22Rv1 (cell line): ENCODE measurements around the gene LGI4.
A peak's percentile ranks its signal among the peaks of the same experiment; 100 is the strongest.

Source experiments
- H3K27ac ChIP-seq: fragments of 450-650 bp; 2 replicates; pipeline ENCODE4 v1.5.1; 2017
- ZFX ChIP-seq: fragments of 450-650 bp; IDR thresholded peaks from 2 replicates; pipeline ENCODE4 v1.6.1; 2017; ENCODE audit warnings: antibody characterized with exemption, borderline replicate concordance
- TF ChIP-seq, protein P1 (sequence below): fragments of 450-650 bp; IDR thresholded peaks from 2 replicates; pipeline ENCODE4 v1.5.1; 2017; ENCODE audit warnings: mild to moderate bottlenecking

LGI4 gene

DNA sequence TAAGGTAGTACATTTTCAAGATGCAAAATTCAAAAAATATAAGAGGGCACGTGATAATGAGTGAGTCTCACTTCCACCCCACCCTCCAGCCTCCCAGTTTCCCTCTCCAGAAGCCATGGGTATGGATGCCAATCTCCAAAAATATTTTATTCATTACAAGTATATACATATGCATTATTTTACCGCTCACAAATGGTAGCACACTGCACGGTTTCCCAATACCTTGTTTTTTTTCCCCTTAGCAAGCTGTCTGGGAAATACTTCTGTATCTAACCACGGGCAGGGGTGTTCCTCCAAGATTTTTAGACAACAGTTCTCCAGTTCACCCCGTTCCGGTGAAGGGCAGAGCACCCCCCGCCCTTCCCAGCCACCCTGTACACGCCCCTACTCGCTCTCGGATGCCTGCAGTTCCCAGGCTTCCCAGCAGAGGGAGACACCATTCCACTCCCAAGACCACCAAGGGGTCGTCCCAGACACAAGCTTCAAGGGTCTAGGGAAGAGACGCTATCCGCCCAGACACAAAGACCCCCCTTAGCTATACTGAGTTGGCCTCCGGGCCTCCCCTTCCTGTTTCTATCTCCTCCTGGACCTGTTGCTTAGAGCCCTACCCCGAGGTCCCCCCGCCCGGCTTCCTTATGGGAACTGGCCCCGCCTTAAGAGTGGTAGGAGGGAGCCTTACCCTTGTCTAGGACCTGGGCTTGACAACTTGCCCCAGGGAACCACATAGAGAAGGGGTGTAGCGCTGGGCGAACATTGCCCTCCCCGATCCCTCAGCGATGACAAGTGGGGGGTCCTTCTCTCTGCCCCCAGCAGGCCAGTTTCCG lies 20.3 kb downstream of the LGI4 start:
- peak overlapping the region; percentile 91 for H3K27ac ChIP-seq
- no peak for TF ChIP-seq ZFX
- TF ChIP-seq, protein P1, sequence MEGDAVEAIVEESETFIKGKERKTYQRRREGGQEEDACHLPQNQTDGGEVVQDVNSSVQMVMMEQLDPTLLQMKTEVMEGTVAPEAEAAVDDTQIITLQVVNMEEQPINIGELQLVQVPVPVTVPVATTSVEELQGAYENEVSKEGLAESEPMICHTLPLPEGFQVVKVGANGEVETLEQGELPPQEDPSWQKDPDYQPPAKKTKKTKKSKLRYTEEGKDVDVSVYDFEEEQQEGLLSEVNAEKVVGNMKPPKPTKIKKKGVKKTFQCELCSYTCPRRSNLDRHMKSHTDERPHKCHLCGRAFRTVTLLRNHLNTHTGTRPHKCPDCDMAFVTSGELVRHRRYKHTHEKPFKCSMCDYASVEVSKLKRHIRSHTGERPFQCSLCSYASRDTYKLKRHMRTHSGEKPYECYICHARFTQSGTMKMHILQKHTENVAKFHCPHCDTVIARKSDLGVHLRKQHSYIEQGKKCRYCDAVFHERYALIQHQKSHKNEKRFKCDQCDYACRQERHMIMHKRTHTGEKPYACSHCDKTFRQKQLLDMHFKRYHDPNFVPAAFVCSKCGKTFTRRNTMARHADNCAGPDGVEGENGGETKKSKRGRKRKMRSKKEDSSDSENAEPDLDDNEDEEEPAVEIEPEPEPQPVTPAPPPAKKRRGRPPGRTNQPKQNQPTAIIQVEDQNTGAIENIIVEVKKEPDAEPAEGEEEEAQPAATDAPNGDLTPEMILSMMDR: peak; percentile 97

DNA sequence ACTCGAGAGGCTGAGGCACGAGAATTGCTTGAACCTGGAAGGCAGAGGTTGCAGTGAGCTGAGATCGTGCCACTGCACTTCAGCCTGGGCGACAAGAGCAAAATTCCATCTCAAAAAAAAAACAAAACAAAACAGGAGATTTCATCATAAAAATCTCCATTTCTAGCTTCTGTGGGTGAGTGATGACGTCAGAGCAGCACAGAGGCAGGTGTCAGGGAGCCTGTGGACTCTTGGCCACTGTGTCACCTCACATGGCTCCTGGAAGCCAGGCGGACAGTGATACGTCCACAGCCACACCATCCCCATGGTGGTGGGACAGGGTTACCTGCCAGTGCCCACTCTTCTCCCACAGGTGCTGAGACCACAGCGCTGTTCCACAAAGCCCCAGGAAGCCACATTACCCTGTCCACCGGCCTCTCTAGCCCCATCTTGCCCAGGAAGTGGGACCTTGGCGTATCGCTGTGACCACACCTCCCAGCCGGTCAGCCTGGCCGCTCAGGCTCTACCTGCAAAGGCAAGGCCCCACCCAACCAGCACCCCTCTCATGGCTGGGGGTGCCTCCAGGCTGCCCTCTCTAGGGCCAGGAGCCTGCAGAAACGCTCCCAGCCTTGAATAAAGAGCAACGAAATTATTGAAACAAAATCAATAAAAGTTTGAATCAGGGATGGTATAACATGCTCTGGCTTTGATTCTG lies 21.7 kb downstream of the LGI4 start:
- H3K27ac ChIP-seq: no peak overlapping the region
- TF ChIP-seq ZFX: no peak
- TF ChIP-seq, protein P1: no peak

DNA sequence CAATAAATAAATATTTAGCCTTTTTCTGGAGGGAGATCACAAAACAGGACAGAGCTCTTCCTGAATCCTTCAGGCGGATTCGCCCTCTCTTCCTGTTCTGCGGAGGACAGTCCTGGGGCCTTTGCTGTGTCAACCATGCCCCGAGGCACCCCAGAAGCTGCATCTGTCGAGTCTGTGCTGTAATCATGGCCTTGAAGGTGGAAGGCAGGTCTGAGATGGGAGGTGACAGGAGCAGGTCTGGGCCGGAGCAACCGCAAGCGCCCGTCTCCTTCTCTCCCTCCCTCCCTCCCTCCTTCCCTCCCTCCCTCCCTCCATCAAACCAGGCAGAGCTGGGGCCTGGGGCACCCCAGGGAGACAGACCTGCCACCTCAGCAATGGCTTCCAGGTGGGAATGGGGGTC lies 23.9 kb downstream of the LGI4 start:
- H3K27ac ChIP-seq: no peak overlapping the region
- TF ChIP-seq ZFX: no peak
- TF ChIP-seq, protein P1: no peak

DNA sequence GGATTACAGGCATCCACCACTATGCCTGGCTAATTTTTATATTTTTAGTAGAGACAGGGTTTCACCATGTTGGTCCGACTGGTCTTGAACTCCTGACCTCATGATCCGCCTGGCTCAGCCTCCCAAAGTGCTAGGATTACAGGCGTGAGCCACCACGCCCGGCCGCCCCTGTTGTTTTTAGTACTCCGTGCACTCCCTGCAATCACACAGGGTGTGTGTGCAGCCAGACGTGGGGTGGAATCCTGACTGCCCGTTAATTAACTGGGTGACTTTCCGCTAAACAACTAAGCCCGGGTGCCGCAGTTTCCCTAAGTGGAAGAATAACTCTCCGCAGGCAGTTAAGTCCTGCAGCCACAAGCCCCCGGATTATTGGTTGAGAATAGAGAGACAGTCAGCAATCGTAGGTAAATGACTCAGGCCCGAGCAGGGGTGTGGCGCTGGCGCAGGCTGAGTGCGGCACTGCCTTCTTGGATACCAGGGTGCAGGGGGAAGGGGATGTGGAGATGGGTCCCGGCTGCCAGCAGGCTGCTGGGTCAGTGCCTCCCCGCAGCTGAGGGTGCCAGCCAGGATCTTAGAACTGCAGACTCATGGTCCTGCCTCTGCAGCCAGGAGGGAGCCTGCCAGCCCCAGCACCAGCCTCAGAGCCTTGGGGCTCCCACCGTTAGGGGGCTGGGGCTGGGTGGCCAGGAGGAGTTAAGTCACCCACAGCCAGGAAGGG lies 25.3 kb downstream of the LGI4 start:
- H3K27ac ChIP-seq: no peak overlapping the region
- TF ChIP-seq ZFX: no peak
- TF ChIP-seq, protein P1: no peak

DNA sequence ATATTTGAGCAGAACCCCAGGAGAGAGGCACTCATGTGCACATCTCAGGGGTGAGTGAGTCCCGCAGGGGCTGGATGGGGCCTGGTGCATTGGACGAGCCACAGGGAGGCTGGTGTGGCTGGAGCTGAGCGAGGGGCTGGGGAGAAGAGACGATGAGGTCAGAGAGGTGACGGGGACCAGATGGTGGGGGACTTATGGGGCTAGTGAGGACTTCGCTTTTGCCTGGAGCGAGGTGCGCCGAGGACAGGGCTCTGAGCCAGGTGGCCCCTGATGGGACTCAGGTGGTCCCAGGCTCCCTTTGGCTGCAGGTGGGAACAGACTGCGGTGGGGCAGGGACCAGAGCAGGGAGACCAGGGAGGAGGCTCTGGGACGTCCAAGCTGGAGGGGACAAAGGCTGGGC lies 26.1 kb downstream of the LGI4 start:
- H3K27ac ChIP-seq: no peak overlapping the region
- TF ChIP-seq, protein P1: no peak
- TF ChIP-seq ZFX: no peak

DNA sequence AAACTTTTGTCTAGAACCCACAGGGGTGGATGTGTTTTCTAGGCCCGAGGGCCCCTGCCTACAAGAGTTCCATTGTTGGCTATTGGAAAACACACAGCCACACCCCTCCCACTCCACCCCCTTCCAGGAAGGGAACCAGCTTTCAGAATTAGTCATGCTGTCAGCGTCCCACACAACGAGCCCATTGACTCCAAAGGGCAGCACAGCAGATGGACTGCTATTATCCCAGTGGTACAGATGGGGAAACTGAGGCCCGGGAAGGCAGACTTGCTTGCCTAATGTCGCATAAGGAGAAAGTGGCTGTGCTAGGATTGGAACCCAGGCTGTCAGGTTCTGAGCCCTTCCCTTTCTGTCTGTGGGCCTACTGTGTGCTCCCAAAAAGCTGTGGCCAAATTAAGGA lies 27.3 kb downstream of the LGI4 start:
- no peak overlapping the region for H3K27ac ChIP-seq
- TF ChIP-seq, protein P1: no peak
- TF ChIP-seq ZFX: no peak
